Endothelial cell (in vitro differentiated cells): ENCODE data around the gene EEPD1. TPM values are rescaled to one million over a fixed set of nuclear protein-coding genes. Genes with fewer than 3 reads are reported as not detected.

Source experiments
- DNase-seq: peaks from one replicate; pipeline ENCODE4 v3.0.0; 2021; ENCODE audit warnings: low spot score
- H3K27ac Mint-ChIP-seq: one replicate; pipeline ENCODE4 v1.8.0; 2021; ENCODE audit warnings: mixed read lengths, inconsistent platforms; ENCODE audit not compliant: unreplicated experiment
- H3K27me3 Mint-ChIP-seq: one replicate; pipeline ENCODE4 v1.8.0; 2021; ENCODE audit warnings: mild to moderate bottlenecking, moderate library complexity, mixed read lengths, inconsistent platforms; ENCODE audit not compliant: unreplicated experiment
- H3K36me3 Mint-ChIP-seq: one replicate; pipeline ENCODE4 v1.8.0; 2021; ENCODE audit warnings: mild to moderate bottlenecking, low read depth, mixed read lengths, inconsistent platforms; ENCODE audit not compliant: unreplicated experiment
- H3K4me1 Mint-ChIP-seq: one replicate; pipeline ENCODE4 v1.8.0; 2021; ENCODE audit warnings: mild to moderate bottlenecking, mixed read lengths, inconsistent platforms; ENCODE audit not compliant: unreplicated experiment
- H3K4me3 Mint-ChIP-seq: one replicate; pipeline ENCODE4 v1.8.0; 2021; ENCODE audit warnings: mild to moderate bottlenecking, mixed read lengths, inconsistent platforms; ENCODE audit not compliant: unreplicated experiment
- H3K9me3 Mint-ChIP-seq: one replicate; pipeline ENCODE4 v1.8.0; 2021; ENCODE audit warnings: mixed read lengths, inconsistent platforms; ENCODE audit not compliant: unreplicated experiment
- total RNA-seq: library from RNA; stranded (reverse); fragmentation: NEBNext Ultra II Directional; extraction: Animal tissue kit (Norgen Biotek cat#: 25700); gene quantifications from one replicate; pipeline ENCODE4 v1.2.1, GENCODE V29; 2021; ENCODE audit not compliant: unreplicated experiment
- TF ChIP-seq, protein P1 (sequence below): fragments of 200-600 bp; sonication (generic); IDR thresholded peaks from one replicate; pipeline ENCODE4 v1.5.0; 2021; ENCODE audit warnings: antibody characterized with exemption; ENCODE audit not compliant: unreplicated experiment

The EEPD1 gene
- total RNA-seq, 1 donor from 2014 or later, result 12.6 TPM

DNA sequence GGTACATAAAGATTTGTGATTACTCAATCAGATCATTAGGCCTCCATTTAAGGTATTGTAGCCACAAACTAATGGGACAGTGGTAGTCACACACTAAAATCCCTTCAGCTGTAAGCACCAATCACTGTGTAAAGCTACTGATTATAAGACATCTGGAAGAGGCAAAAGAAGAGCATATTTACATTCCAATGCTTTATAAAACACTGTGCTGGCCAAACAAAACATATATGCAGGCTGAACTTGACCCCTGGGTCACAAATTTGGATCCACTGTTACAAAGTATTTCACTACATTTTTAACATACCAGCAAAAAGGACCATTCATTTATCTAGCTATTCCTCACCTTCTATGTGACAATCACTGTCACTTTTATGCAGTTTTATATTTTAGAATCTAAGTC is 195.2 kb downstream of the EEPD1 start:
- Mint-ChIP-seq H3K4me3 (no peak overlapping the region), H3K27ac (no peak overlapping the region), H3K4me1 (no peaks in the 10 kb centered on the region), H3K36me3 (no peaks in the 10 kb centered on the region), H3K9me3 (no peaks in the 10 kb centered on the region), H3K27me3 (no peaks in the 10 kb centered on the region)
- TF ChIP-seq, protein P1, sequence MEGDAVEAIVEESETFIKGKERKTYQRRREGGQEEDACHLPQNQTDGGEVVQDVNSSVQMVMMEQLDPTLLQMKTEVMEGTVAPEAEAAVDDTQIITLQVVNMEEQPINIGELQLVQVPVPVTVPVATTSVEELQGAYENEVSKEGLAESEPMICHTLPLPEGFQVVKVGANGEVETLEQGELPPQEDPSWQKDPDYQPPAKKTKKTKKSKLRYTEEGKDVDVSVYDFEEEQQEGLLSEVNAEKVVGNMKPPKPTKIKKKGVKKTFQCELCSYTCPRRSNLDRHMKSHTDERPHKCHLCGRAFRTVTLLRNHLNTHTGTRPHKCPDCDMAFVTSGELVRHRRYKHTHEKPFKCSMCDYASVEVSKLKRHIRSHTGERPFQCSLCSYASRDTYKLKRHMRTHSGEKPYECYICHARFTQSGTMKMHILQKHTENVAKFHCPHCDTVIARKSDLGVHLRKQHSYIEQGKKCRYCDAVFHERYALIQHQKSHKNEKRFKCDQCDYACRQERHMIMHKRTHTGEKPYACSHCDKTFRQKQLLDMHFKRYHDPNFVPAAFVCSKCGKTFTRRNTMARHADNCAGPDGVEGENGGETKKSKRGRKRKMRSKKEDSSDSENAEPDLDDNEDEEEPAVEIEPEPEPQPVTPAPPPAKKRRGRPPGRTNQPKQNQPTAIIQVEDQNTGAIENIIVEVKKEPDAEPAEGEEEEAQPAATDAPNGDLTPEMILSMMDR, result no peak
- no peak for DNase-seq

DNA sequence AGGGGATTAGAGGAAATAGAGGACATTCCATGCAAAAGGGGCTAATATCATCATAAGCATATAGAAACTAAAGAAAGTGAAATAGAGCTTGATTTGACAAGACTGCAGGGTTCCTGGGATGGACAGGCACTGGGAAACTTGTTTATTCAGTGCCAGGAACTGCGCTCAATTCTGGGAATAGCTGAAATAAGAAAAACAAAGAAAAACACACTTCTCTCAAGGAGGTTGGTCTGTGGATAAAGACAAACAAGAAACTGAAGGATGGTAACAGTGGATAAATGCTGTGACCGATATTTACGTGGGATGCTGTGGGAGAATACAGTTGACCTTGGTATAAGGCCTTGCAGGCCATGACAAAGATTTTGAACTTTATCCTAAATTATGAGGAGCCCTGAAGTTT is 195.7 kb downstream of the EEPD1 start:
- TF ChIP-seq, protein P1, result no peak
- no peaks in the 10 kb centered on the region for H3K9me3 Mint-ChIP-seq
- H3K36me3 Mint-ChIP-seq, result no peaks in the 10 kb centered on the region
- no peak overlapping the region for H3K4me3 Mint-ChIP-seq
- no peak for DNase-seq
- no peak overlapping the region for H3K27ac Mint-ChIP-seq
- H3K27me3 Mint-ChIP-seq, result no peaks in the 10 kb centered on the region
- H3K4me1 Mint-ChIP-seq, result no peaks in the 10 kb centered on the region

DNA sequence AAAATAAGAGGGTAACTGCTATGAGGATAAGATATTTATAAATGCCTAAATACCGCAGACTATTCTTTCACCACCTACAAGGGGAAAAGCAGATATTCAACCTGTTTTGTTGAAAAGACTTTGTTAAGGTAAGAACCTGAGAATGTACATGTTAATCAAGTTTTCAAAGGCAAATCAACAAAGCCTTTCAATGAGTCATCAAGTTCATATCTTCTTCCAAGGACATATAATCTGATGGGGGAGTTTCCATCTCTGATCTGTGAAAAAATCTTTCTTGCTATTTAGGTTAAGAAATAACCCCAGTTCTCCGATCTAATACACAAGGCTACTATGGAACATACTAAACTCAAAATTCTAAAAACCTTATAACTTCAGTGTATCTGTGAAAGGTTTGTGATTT is 196.6 kb downstream of the EEPD1 start:
- Mint-ChIP-seq H3K4me3 (no peak overlapping the region), H3K27ac (no peak overlapping the region), H3K9me3 (no peaks in the 10 kb centered on the region), H3K36me3 (no peaks in the 10 kb centered on the region), H3K4me1 (no peaks in the 10 kb centered on the region), H3K27me3 (no peaks in the 10 kb centered on the region)
- DNase-seq, result no peak
- TF ChIP-seq, protein P1, result no peak

Other genes starting within 250 kb of the EEPD1 start
- gene ANLN, start 236.6 kb downstream of the EEPD1 start, total RNA-seq, result 17.8 TPM